GM23338 (cell line): ENCODE measurements around the gene IQCK. TPM values are rescaled to one million over a fixed set of nuclear protein-coding genes. Genes with fewer than 3 reads are reported as not detected.

Experiments
- ATAC-seq: fragments of 200-7000 bp; cut with Tn5 transposase; 3 replicates; pipeline ENCODE4 v1.9.1; 2020
- DNase-seq: peaks from one replicate; pipeline ENCODE4 v3.0.0-alpha.2; 2015; ENCODE audit warnings: low spot score
- H2AFZ ChIP-seq: fragments of 200-600 bp; sonication (generic); 2 replicates; pipeline ENCODE4 v1.8.0; 2016; ENCODE audit warnings: antibody characterized with exemption, mild to moderate bottlenecking, moderate library complexity
- H3F3A ChIP-seq: fragments of 200-600 bp; sonication (generic); replicated peaks from 2 replicates; pipeline ENCODE4 v1.8.0; 2017; ENCODE audit warnings: antibody characterized with exemption, mixed run types, low read depth
- H3K27ac ChIP-seq: fragments of 200-600 bp; sonication (generic); 2 replicates; pipeline ENCODE4 v1.6.1; 2016; ENCODE audit warnings: low read depth
- H3K27me3 ChIP-seq: fragments of 200-600 bp; sonication (generic); 2 replicates; pipeline ENCODE4 v1.8.0; 2016; ENCODE audit warnings: mild to moderate bottlenecking, mixed run types, moderate library complexity; ENCODE audit not compliant: insufficient read depth
- H3K36me3 ChIP-seq: fragments of 200-600 bp; sonication (generic); 2 replicates; pipeline ENCODE4 v1.8.0; 2016; ENCODE audit warnings: mild to moderate bottlenecking; ENCODE audit not compliant: insufficient read depth
- H3K4me1 ChIP-seq: fragments of 200-600 bp; sonication (generic); 2 replicates; pipeline ENCODE4 v1.8.0; 2016; ENCODE audit warnings: mild to moderate bottlenecking, moderate library complexity; ENCODE audit not compliant: insufficient read depth
- H3K4me2 ChIP-seq: fragments of 200-600 bp; sonication (generic); 2 replicates; pipeline ENCODE4 v1.7.1; 2017; ENCODE audit warnings: mixed run types
- H3K4me3 ChIP-seq: fragments of 200-600 bp; sonication (generic); 2 replicates; pipeline ENCODE4 v1.6.1; 2016; ENCODE audit warnings: mixed run types
- H3K79me2 ChIP-seq: fragments of 200-600 bp; sonication (generic); replicated peaks from 2 replicates; pipeline ENCODE4 v1.8.0; 2017; ENCODE audit warnings: mild to moderate bottlenecking; ENCODE audit not compliant: insufficient read depth
- H3K9me2 ChIP-seq: fragments of 200-600 bp; sonication (generic); 2 replicates; pipeline ENCODE4 v1.8.0; 2017; ENCODE audit not compliant: insufficient read depth
- H4K20me1 ChIP-seq: fragments of 200-600 bp; sonication (generic); replicated peaks from 2 replicates; pipeline ENCODE4 v1.8.0; 2017; ENCODE audit warnings: mild to moderate bottlenecking; ENCODE audit not compliant: insufficient read depth
- H3K27ac Mint-ChIP-seq: 2 replicates; pipeline ENCODE4 v1.8.0; 2020; ENCODE audit warnings: inconsistent platforms, mild to moderate bottlenecking, moderate library complexity, mixed read lengths
- H3K27me3 Mint-ChIP-seq: 3 replicates; pipeline ENCODE4 v1.8.0; 2022; ENCODE audit warnings: low read depth, mild to moderate bottlenecking, moderate library complexity, mixed read lengths, inconsistent platforms; ENCODE audit not compliant: insufficient read depth, poor library complexity
- H3K36me3 Mint-ChIP-seq: 3 replicates; pipeline ENCODE4 v1.8.0; 2021; ENCODE audit warnings: low read depth, mild to moderate bottlenecking, inconsistent platforms, moderate library complexity, mixed read lengths
- H3K4me1 Mint-ChIP-seq: 3 replicates; pipeline ENCODE4 v1.8.0; 2020; ENCODE audit warnings: mild to moderate bottlenecking, inconsistent platforms, mixed read lengths
- H3K4me3 Mint-ChIP-seq: 3 replicates; pipeline ENCODE4 v1.8.0; 2021; ENCODE audit warnings: moderate library complexity, mild to moderate bottlenecking, inconsistent platforms, mixed read lengths
- H3K9me3 Mint-ChIP-seq: 3 replicates; pipeline ENCODE4 v1.8.0; 2020; ENCODE audit warnings: moderate library complexity, mild to moderate bottlenecking, inconsistent platforms, mixed read lengths
- CREB1 ChIP-seq: fragments of 250-450 bp; sonication (Bioruptor Pico); IDR thresholded peaks from 2 replicates; pipeline ENCODE4 v1.5.0; 2020; ENCODE audit warnings: low read depth, mild to moderate bottlenecking, moderate library complexity
- ETS1 ChIP-seq: IDR thresholded peaks from 2 replicates; pipeline ENCODE4 v1.6.1; 2016; ENCODE audit warnings: antibody characterized with exemption
- EZH2 ChIP-seq: fragments of 200-600 bp; sonication (generic); IDR thresholded peaks from one replicate; pipeline ENCODE4 v1.8.0; 2017; ENCODE audit warnings: antibody characterized with exemption, mild to moderate bottlenecking, low read depth; ENCODE audit not compliant: unreplicated experiment
- EZH2phosphoT487 ChIP-seq: fragments of 200-600 bp; sonication (generic); IDR thresholded peaks from one replicate; pipeline ENCODE4 v1.8.1; 2018; ENCODE audit warnings: antibody characterized with exemption; ENCODE audit not compliant: unreplicated experiment
- JUNB ChIP-seq: IDR thresholded peaks from one replicate; pipeline ENCODE4 v1.6.1; 2016; ENCODE audit warnings: antibody characterized with exemption; ENCODE audit not compliant: unreplicated experiment
- NANOG ChIP-seq: IDR thresholded peaks from 2 replicates; pipeline ENCODE4 v1.6.1; 2016; ENCODE audit warnings: antibody characterized with exemption, borderline replicate concordance
- POLR2AphosphoS5 ChIP-seq: IDR thresholded peaks from 2 replicates; pipeline ENCODE4 v1.6.1; 2016; ENCODE audit warnings: antibody characterized with exemption, low read depth
- STAT1 ChIP-seq: IDR thresholded peaks from one replicate; pipeline ENCODE4 v1.6.1; 2016; ENCODE audit warnings: antibody characterized with exemption; ENCODE audit not compliant: unreplicated experiment
- ZNF114 ChIP-seq: fragments of 250-450 bp; sonication (Bioruptor Pico); IDR thresholded peaks from 2 replicates; pipeline ENCODE4 v1.5.0; 2020; ENCODE audit warnings: mild to moderate bottlenecking, moderate library complexity
- ZNF331 ChIP-seq: fragments of 250-450 bp; sonication (Bioruptor Pico); IDR thresholded peaks from 2 replicates; pipeline ENCODE4 v1.5.0; 2020; ENCODE audit warnings: low read depth, mild to moderate bottlenecking, moderate library complexity
- polyA plus RNA-seq: library from polyadenylated mRNA; unstranded; fragments of >200 nt; fragmentation: Nextera tagmentation; extraction: Ambion mirVana; gene quantifications from 2 replicates; pipeline ENCODE4 v1.2.1, GENCODE V29; 2016
- total RNA-seq: library from RNA; depleted of rRNA; stranded (reverse); fragments of >200 nt; shearing (Covaris generic); gene quantifications from 2 replicates; pipeline ENCODE4 v1.2.3, GENCODE V29; 2014
- TF ChIP-seq, protein P1 (sequence below), 2 experiments: fragments of 200-600 bp in 1 of 2; sonication (generic) in 1 of 2; conservative IDR thresholded peaks; 2 replicates each; pipeline versions ENCODE4 v1.5.1 to v1.6.1; 2016 to 2017; ENCODE audit warnings: antibody characterized with exemption in 2 of 2, low read depth in 2 of 2, mild to moderate bottlenecking in 2 of 2, moderate library complexity in 1 of 2
- TF ChIP-seq, protein P2 (sequence below): IDR thresholded peaks from one replicate; pipeline ENCODE4 v1.6.1; 2018; ENCODE audit warnings: antibody characterized with exemption; ENCODE audit not compliant: unreplicated experiment
- TF ChIP-seq, protein P3 (sequence below): fragments of 250-450 bp; sonication (Bioruptor Pico); IDR thresholded peaks from 2 replicates; pipeline ENCODE4 v1.5.0; 2020; ENCODE audit warnings: mild to moderate bottlenecking, moderate library complexity

The IQCK gene
- total and polyA plus RNA-seq, 2 experiments from 2014 or later, result 7.6 to 10.0 TPM

DNA sequence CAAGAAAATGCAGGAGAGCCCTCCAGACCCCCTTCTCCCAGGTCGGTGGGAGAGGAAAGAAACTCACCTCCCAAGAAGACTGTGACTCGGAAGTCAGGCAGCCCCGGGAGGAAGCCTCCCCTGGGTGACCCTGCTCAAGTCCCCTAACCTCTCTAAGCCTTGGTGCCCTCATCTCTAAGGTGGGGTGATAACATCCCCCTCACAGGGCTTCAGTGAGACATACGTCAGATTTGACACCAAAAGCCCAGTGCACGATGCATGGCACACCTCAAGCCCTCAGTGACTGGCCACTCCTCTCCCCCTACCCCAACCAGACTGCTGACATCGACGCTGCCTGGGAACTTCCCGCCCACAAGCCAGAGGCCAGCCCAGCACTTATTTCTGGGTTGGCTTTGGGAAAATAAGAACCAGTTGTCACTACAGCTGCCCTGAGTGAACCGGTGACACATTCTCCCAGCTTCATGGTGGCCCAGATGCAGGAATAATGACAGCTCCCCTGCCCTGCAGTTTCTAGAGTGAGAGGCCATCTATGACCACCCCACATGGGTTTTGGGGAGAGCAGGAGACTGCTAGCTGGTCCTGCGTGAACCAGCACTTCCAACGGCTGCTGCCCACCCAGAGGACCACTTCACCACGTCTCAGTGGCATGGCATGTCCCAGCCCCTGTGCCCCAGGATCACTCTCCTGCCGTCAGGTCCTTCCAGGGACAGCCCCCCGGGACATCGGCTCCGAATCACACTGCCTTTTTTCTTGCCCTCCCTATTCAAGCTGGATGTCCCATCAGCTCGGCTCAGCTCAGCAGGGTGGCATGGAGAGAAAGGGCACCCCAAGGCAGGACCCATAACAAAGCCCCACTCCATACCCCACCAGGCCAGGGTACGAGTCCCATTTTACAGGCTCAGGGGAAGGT, 9.5 kb upstream of the IQCK start:
- peaks cover 41% of the 10 kb centered on the region for H3K4me1 ChIP-seq
- peak overlapping the region; percentile 57; the same call in 1 of the 2 replicates for H3K4me2 ChIP-seq
- Mint-ChIP-seq H3K9me3 (no peaks in the 10 kb centered on the region), H3K4me1 (peaks cover 58% of the 10 kb centered on the region), H3K4me3 (peak overlapping the region; percentile 16; the same call in 1 of the 3 replicates), H3K27me3 (peaks cover 24% of the 10 kb centered on the region), H3K36me3 (peaks cover 98% of the 10 kb centered on the region), H3K27ac (peak overlapping the region; percentile 74)
- peaks cover 39% of the 10 kb centered on the region for H3K36me3 ChIP-seq
- H3F3A ChIP-seq, result peaks cover 7% of the 10 kb centered on the region; the same call in 1 of the 2 replicates
- no peaks in the 10 kb centered on the region for H3K27me3 ChIP-seq
- no peak overlapping the region for H3K4me3 ChIP-seq
- no peak for TF ChIP-seq NANOG
- no peak for TF ChIP-seq ZNF331
- TF ChIP-seq EZH2phosphoT487, result no peak
- TF ChIP-seq, protein P1, sequence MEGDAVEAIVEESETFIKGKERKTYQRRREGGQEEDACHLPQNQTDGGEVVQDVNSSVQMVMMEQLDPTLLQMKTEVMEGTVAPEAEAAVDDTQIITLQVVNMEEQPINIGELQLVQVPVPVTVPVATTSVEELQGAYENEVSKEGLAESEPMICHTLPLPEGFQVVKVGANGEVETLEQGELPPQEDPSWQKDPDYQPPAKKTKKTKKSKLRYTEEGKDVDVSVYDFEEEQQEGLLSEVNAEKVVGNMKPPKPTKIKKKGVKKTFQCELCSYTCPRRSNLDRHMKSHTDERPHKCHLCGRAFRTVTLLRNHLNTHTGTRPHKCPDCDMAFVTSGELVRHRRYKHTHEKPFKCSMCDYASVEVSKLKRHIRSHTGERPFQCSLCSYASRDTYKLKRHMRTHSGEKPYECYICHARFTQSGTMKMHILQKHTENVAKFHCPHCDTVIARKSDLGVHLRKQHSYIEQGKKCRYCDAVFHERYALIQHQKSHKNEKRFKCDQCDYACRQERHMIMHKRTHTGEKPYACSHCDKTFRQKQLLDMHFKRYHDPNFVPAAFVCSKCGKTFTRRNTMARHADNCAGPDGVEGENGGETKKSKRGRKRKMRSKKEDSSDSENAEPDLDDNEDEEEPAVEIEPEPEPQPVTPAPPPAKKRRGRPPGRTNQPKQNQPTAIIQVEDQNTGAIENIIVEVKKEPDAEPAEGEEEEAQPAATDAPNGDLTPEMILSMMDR (conservative IDR thresholded peaks at IDR 0.05; ENCODE audit: low read depth in 2 of 2), result no peak
- TF ChIP-seq, protein P2, sequence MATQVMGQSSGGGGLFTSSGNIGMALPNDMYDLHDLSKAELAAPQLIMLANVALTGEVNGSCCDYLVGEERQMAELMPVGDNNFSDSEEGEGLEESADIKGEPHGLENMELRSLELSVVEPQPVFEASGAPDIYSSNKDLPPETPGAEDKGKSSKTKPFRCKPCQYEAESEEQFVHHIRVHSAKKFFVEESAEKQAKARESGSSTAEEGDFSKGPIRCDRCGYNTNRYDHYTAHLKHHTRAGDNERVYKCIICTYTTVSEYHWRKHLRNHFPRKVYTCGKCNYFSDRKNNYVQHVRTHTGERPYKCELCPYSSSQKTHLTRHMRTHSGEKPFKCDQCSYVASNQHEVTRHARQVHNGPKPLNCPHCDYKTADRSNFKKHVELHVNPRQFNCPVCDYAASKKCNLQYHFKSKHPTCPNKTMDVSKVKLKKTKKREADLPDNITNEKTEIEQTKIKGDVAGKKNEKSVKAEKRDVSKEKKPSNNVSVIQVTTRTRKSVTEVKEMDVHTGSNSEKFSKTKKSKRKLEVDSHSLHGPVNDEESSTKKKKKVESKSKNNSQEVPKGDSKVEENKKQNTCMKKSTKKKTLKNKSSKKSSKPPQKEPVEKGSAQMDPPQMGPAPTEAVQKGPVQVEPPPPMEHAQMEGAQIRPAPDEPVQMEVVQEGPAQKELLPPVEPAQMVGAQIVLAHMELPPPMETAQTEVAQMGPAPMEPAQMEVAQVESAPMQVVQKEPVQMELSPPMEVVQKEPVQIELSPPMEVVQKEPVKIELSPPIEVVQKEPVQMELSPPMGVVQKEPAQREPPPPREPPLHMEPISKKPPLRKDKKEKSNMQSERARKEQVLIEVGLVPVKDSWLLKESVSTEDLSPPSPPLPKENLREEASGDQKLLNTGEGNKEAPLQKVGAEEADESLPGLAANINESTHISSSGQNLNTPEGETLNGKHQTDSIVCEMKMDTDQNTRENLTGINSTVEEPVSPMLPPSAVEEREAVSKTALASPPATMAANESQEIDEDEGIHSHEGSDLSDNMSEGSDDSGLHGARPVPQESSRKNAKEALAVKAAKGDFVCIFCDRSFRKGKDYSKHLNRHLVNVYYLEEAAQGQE, result no peak
- TF ChIP-seq, protein P3, sequence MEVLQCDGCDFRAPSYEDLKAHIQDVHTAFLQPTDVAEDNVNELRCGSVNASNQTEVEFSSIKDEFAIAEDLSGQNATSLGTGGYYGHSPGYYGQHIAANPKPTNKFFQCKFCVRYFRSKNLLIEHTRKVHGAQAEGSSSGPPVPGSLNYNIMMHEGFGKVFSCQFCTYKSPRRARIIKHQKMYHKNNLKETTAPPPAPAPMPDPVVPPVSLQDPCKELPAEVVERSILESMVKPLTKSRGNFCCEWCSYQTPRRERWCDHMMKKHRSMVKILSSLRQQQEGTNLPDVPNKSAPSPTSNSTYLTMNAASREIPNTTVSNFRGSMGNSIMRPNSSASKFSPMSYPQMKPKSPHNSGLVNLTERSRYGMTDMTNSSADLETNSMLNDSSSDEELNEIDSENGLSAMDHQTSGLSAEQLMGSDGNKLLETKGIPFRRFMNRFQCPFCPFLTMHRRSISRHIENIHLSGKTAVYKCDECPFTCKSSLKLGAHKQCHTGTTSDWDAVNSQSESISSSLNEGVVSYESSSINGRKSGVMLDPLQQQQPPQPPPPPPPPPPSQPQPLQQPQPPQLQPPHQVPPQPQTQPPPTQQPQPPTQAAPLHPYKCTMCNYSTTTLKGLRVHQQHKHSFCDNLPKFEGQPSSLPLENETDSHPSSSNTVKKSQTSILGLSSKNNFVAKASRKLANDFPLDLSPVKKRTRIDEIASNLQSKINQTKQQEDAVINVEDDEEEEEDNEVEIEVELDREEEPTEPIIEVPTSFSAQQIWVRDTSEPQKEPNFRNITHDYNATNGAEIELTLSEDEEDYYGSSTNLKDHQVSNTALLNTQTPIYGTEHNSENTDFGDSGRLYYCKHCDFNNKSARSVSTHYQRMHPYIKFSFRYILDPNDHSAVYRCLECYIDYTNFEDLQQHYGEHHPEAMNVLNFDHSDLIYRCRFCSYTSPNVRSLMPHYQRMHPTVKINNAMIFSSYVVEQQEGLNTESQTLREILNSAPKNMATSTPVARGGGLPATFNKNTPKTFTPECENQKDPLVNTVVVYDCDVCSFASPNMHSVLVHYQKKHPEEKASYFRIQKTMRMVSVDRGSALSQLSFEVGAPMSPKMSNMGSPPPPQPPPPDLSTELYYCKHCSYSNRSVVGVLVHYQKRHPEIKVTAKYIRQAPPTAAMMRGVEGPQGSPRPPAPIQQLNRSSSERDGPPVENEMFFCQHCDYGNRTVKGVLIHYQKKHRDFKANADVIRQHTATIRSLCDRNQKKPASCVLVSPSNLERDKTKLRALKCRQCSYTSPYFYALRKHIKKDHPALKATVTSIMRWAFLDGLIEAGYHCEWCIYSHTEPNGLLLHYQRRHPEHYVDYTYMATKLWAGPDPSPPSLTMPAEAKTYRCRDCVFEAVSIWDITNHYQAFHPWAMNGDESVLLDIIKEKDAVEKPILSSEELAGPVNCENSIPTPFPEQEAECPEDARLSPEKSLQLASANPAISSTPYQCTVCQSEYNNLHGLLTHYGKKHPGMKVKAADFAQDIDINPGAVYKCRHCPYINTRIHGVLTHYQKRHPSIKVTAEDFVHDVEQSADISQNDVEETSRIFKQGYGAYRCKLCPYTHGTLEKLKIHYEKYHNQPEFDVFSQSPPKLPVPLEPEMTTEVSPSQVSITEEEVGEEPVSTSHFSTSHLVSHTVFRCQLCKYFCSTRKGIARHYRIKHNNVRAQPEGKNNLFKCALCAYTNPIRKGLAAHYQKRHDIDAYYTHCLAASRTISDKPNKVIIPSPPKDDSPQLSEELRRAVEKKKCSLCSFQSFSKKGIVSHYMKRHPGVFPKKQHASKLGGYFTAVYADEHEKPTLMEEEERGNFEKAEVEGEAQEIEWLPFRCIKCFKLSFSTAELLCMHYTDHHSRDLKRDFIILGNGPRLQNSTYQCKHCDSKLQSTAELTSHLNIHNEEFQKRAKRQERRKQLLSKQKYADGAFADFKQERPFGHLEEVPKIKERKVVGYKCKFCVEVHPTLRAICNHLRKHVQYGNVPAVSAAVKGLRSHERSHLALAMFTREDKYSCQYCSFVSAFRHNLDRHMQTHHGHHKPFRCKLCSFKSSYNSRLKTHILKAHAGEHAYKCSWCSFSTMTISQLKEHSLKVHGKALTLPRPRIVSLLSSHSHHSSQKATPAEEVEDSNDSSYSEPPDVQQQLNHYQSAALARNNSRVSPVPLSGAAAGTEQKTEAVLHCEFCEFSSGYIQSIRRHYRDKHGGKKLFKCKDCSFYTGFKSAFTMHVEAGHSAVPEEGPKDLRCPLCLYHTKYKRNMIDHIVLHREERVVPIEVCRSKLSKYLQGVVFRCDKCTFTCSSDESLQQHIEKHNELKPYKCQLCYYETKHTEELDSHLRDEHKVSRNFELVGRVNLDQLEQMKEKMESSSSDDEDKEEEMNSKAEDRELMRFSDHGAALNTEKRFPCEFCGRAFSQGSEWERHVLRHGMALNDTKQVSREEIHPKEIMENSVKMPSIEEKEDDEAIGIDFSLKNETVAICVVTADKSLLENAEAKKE (CRISPR knock-in tag), result no peak
- no peak for TF ChIP-seq EZH2
- no peak for TF ChIP-seq ZNF114 (CRISPR knock-in tag)
- TF ChIP-seq JUNB, result no peak
- no peak for TF ChIP-seq CREB1 (CRISPR knock-in tag)
- TF ChIP-seq POLR2AphosphoS5, result no peak
- no peak for TF ChIP-seq ETS1
- TF ChIP-seq STAT1, result no peak
- DNase-seq (no peak), ATAC-seq (peak; percentile 22)
- peaks cover 81% of the 10 kb centered on the region for H3K79me2 ChIP-seq
- no peaks in the 10 kb centered on the region for H3K9me2 ChIP-seq
- H3K27ac ChIP-seq, result peak overlapping the region; percentile 45; the same call in 1 of the 2 replicates
- peaks cover 60% of the 10 kb centered on the region for H4K20me1 ChIP-seq
- no peak overlapping the region for H2AFZ ChIP-seq
